ENCODE data around the gene ZNF281. TPM values are rescaled to one million over a fixed set of nuclear protein-coding genes. Genes with fewer than 3 reads are reported as not detected.
A peak's percentile ranks its signal among the peaks of the same experiment; 100 is the strongest.

The ZNF281 gene, protein sequence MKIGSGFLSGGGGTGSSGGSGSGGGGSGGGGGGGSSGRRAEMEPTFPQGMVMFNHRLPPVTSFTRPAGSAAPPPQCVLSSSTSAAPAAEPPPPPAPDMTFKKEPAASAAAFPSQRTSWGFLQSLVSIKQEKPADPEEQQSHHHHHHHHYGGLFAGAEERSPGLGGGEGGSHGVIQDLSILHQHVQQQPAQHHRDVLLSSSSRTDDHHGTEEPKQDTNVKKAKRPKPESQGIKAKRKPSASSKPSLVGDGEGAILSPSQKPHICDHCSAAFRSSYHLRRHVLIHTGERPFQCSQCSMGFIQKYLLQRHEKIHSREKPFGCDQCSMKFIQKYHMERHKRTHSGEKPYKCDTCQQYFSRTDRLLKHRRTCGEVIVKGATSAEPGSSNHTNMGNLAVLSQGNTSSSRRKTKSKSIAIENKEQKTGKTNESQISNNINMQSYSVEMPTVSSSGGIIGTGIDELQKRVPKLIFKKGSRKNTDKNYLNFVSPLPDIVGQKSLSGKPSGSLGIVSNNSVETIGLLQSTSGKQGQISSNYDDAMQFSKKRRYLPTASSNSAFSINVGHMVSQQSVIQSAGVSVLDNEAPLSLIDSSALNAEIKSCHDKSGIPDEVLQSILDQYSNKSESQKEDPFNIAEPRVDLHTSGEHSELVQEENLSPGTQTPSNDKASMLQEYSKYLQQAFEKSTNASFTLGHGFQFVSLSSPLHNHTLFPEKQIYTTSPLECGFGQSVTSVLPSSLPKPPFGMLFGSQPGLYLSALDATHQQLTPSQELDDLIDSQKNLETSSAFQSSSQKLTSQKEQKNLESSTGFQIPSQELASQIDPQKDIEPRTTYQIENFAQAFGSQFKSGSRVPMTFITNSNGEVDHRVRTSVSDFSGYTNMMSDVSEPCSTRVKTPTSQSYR
- total RNA-seq = 10 to 100 TPM in 1 of 2 donors, 1 to 10 TPM in 1; 8.5 to 11.8 TPM

DNA sequence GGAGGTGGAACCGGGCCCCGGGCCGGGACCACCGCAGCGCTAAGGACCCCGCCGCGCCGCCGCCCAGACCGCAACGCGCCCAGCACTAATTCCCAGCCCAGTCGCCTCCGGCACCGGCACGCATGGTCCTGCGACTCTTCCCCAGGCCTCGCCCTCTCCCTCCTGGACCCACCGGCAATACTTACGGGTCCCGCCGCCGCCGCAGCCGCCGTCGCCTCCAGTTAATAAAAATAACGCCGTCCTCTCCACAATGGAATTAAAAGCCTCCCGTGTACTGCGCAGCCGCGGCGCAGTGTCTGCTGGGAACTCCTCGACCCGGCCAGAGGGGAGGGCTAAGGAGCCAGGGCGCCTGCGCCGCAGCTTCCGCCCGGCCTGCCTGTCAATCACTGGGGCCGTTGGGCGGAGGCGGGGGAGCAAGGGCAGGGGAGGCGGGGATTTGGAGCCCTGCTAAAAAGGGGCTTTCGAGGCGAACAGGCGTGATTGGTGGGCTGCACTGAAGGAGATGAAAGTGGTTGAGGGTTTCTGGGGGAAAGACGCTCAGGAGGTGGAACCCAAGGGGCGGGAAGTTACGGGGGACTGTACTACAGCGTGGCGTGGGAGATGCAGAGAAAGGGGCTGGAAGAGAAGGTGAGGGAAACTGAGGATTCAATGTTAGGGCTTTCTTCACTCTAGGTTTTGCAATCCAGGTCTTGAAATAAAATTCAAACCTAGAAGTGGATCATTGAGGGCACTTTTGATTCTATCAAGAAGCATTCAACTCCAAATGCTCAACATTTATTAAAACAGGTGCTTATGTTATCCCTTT is at the start of gene ZNF281:
Gene ZNF281, minus strand, starts transcription at position 276 of the 805 bp plus-strand sequence. CDS start 331 bp downstream, outside the sequence.
- H3K27me3 ChIP-seq = no peaks in the 10 kb centered on the region
- peak; percentile 96 for DNase-seq
- H3K4me3 ChIP-seq = peak within 1 kb of the TSS; percentile 81
- H3K4me1 ChIP-seq = peaks cover 3% of the 10 kb centered on the region
- peak within 1 kb of the TSS; percentile 72 for H3K27ac ChIP-seq
- TF ChIP-seq, protein P1, sequence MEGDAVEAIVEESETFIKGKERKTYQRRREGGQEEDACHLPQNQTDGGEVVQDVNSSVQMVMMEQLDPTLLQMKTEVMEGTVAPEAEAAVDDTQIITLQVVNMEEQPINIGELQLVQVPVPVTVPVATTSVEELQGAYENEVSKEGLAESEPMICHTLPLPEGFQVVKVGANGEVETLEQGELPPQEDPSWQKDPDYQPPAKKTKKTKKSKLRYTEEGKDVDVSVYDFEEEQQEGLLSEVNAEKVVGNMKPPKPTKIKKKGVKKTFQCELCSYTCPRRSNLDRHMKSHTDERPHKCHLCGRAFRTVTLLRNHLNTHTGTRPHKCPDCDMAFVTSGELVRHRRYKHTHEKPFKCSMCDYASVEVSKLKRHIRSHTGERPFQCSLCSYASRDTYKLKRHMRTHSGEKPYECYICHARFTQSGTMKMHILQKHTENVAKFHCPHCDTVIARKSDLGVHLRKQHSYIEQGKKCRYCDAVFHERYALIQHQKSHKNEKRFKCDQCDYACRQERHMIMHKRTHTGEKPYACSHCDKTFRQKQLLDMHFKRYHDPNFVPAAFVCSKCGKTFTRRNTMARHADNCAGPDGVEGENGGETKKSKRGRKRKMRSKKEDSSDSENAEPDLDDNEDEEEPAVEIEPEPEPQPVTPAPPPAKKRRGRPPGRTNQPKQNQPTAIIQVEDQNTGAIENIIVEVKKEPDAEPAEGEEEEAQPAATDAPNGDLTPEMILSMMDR (IDR thresholded peaks at IDR 0.05) = no peak
- peak within 1 kb of the TSS; percentile 74 to 86 for H3K9ac ChIP-seq (ENCODE audit: low read depth in 2 of 2, low read length in 2 of 2)
- H3K36me3 ChIP-seq = no peaks in the 10 kb centered on the region
- intact Hi-C loops (cut with DNase I) = no loop called here
- no peaks in the 10 kb centered on the region for H3K9me3 ChIP-seq

DNA sequence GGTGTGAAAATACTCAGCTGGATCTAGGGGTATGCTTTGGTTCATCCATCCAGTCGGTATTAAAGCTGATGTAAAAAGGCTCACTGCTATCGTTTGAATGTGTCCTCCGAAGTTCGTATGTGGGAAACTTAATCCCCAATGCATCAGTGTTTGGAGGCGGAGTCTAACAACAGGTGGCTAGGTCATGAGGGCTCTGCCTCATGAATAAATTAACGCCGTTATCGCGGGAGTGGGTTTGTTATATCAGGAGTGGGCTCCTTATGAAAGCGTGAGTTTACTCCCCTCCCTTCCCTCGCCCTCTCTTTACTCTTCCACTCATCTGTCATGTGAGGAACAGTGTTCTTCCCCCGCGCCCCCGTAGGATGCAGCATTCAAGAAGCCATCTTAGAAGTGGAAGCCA is 48.9 kb upstream of the ZNF281 start:
- DNase-seq = no peak
- intact Hi-C loops (cut with DNase I) = no loop called here
- Histone ChIP-seq H3K27ac (no peak overlapping the region), H3K4me1 (no peaks in the 10 kb centered on the region), H3K4me3 (no peak overlapping the region), H3K27me3 (no peaks in the 10 kb centered on the region), H3K36me3 (no peaks in the 10 kb centered on the region), H3K9me3 (no peaks in the 10 kb centered on the region), H3K9ac (ENCODE audit: low read depth in 2 of 2, low read length in 2 of 2) (no peak overlapping the region)
- TF ChIP-seq, protein P1 (IDR thresholded peaks at IDR 0.05) = no peak

DNA sequence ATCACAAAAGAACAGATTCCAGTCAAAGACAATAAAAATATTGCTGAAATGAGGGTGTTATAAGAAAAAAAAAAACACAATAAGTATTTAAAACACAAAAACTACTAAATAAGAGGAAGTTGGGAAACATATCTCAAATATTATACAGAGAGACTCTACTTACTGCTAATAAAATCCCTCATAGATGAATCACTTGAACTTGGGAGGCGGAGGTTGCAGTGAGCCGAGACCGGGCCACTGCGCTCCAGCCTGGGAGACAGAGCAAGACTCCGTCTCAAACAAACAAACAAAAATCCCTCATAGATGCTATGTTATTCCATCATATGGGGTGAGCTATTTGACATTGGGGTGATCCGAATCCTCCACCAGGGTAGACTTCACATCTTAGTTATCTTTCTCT is 48.0 kb upstream of the ZNF281 start:
- Histone ChIP-seq H3K9me3 (no peaks in the 10 kb centered on the region), H3K27me3 (no peaks in the 10 kb centered on the region), H3K9ac (ENCODE audit: low read depth in 2 of 2, low read length in 2 of 2) (no peak overlapping the region), H3K36me3 (no peaks in the 10 kb centered on the region), H3K27ac (no peak overlapping the region), H3K4me1 (no peaks in the 10 kb centered on the region), H3K4me3 (no peak overlapping the region)
- no peak for DNase-seq
- intact Hi-C loops (cut with DNase I) = no loop called here
- TF ChIP-seq, protein P1 (IDR thresholded peaks at IDR 0.05) = no peak

DNA sequence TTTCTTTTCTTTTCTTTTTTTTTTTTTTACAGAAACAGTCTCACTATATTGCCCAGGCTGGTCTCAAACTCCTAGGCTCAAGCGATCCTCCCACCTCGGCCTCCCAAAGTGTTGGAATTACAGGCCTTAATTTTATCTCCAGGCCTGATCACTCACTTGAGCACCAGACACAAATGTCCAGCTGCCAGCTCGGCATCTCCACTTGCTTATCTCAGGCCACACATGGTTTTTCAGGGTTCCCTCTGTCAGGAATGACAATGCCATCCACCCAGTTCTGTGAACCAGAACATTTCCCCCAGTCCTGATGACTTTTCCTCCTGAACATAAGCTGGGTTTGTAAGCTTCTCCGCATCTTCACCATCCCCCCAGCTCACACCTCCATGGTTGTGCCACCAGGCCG is 44.6 kb upstream of the ZNF281 start:
- no peak for DNase-seq
- Histone ChIP-seq H3K27ac (no peak overlapping the region), H3K4me1 (no peaks in the 10 kb centered on the region), H3K36me3 (no peaks in the 10 kb centered on the region), H3K9ac (ENCODE audit: low read depth in 2 of 2, low read length in 2 of 2) (no peak overlapping the region), H3K4me3 (no peak overlapping the region), H3K9me3 (no peaks in the 10 kb centered on the region), H3K27me3 (no peaks in the 10 kb centered on the region)
- TF ChIP-seq, protein P1 (IDR thresholded peaks at IDR 0.05) = no peak
- intact Hi-C loops (cut with DNase I) = no loop called here

DNA sequence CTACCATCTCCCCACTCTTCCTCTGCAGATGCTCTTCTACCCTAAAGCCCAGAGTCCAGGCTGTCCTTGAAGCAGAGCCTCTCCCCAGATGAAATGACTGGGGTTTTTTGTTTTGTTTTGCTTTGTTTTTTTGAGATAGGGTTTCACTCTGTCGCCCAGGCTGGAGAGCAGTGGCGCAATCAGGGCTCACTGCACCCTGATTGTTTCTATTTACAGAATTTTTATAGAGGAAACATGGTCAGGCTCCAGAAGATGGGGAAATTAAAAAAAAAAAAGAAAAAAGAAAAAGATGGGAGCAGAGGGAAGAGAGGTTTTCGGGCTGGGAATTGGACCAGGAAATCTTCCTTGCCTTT is 43.7 kb upstream of the ZNF281 start:
- TF ChIP-seq, protein P1 (IDR thresholded peaks at IDR 0.05) = no peak
- no peaks in the 10 kb centered on the region for H3K4me1 ChIP-seq
- H3K27ac ChIP-seq = no peak overlapping the region
- no peak for DNase-seq
- intact Hi-C loops (cut with DNase I) = no loop called here
- H3K27me3 ChIP-seq = no peaks in the 10 kb centered on the region
- H3K36me3 ChIP-seq = no peaks in the 10 kb centered on the region
- no peak overlapping the region for H3K4me3 ChIP-seq
- H3K9me3 ChIP-seq = no peaks in the 10 kb centered on the region
- no peak overlapping the region for H3K9ac ChIP-seq (ENCODE audit: low read depth in 2 of 2, low read length in 2 of 2)

Measured in colonic mucosa (tissue), 4 donors.